ENCODE measurements around the gene GATAD2B.
"Not testable (repeated sequence)": the region's sequence is repeated elsewhere in the genome, so short reads cannot be mapped to it uniquely, and the experiment has no call there.

Gene GATAD2B

GRCh38 chr1:153919876-153920852 is 2.6 kb downstream of the GATAD2B start:
- H3K27me3 ChIP-seq (ENCODE audit: insufficient read depth, insufficient read length) = no peaks in the 10 kb centered on the region
- TF ChIP-seq YY1 (IDR thresholded peaks at IDR 0.05; ENCODE audit: insufficient read depth, insufficient read length) (no peak), SUZ12 (IDR thresholded peaks at IDR 0.05; ENCODE audit: extremely low read depth, insufficient read depth, insufficient read length) (no peak), ZNF274 (IDR thresholded peaks at IDR 0.05; ENCODE audit: low read depth, low read length) (no peak)
- peaks cover 24% of the 10 kb centered on the region for H3K36me3 ChIP-seq (ENCODE audit: insufficient read depth, insufficient read length, low read length)
- H3K4me3 ChIP-seq (ENCODE audit: insufficient read length, low read depth) = peak overlapping the region; percentile 12
- DNase-seq (ENCODE audit: low read depth, low spot score) = no peak
- peaks cover 4% of the 10 kb centered on the region for H3K4me1 ChIP-seq (ENCODE audit: insufficient read depth, insufficient read length)
- H3K9ac ChIP-seq (ENCODE audit: insufficient read length, low read depth) = peak overlapping the region; percentile 94
- H3K9me3 ChIP-seq (ENCODE audit: insufficient read depth, low read length) = no peaks in the 10 kb centered on the region

- DNase-seq (ENCODE audit: low read depth, low spot score) = no peak
- Histone ChIP-seq H3K4me3 (ENCODE audit: insufficient read length, low read depth) (no peak overlapping the region), H3K36me3 (ENCODE audit: insufficient read depth, insufficient read length, low read length) (peaks cover 24% of the 10 kb centered on the region), H3K9ac (ENCODE audit: insufficient read length, low read depth) (no peak overlapping the region), H3K4me1 (ENCODE audit: insufficient read depth, insufficient read length) (peaks cover 4% of the 10 kb centered on the region), H3K27me3 (ENCODE audit: insufficient read depth, insufficient read length) (no peaks in the 10 kb centered on the region), H3K9me3 (ENCODE audit: insufficient read depth, low read length) (no peaks in the 10 kb centered on the region)
- TF ChIP-seq SUZ12 (IDR thresholded peaks at IDR 0.05; ENCODE audit: extremely low read depth, insufficient read depth, insufficient read length) (no peak), YY1 (IDR thresholded peaks at IDR 0.05; ENCODE audit: insufficient read depth, insufficient read length) (no peak), ZNF274 (IDR thresholded peaks at IDR 0.05; ENCODE audit: low read depth, low read length) (no peak)
Observed at GRCh38 chr1:153916297-153916696, 6.5 kb downstream of the GATAD2B start.

DNA sequence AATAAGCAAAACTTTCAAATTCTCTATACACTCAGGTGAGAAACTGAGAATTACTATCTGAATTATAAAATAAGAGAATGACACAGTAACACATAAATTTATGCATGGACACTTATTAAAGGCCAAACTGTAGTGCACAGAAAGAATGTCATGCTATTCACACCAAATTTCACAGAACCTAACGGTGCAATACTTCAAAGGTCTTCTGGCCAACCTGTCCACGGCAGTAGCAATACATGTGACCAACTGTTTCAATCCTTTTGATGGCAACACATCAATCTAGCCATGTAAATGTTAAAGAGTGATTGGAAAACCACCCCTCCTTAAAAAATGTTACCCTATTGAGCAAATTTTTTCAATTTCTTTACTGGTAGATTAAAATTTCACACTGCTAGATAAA is 10.4 kb downstream of the GATAD2B start:
- TF ChIP-seq ZNF274 (IDR thresholded peaks at IDR 0.05; ENCODE audit: low read depth, low read length) (no peak), YY1 (IDR thresholded peaks at IDR 0.05; ENCODE audit: insufficient read depth, insufficient read length) (no peak), SUZ12 (IDR thresholded peaks at IDR 0.05; ENCODE audit: extremely low read depth, insufficient read depth, insufficient read length) (no peak)
- H3K9ac ChIP-seq (ENCODE audit: insufficient read length, low read depth) = no peak overlapping the region

DNA sequence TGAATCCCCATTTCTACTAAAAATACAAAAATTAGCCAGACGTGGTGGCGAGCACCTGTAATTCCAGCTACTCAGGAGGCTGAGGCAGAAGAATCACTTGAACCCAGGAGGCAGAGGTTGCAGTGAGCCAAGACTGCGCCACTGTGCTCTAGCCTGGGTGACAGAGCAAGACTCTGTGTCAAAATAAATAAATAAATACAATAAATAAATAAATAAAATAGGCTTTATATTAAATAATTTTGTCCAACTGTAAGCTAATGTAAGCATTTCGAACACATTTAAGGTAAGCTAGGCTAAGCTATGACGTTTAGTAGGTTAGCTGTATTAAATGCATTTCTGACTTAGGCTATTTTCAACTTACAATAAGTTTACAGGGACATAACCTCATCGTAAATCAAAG is 12.2 kb downstream of the GATAD2B start:
- not testable (repeated sequence) for H3K4me1 ChIP-seq (ENCODE audit: insufficient read depth, insufficient read length); H3K4me3 ChIP-seq (ENCODE audit: insufficient read length, low read depth); H3K9ac ChIP-seq (ENCODE audit: insufficient read length, low read depth); H3K9me3 ChIP-seq (ENCODE audit: insufficient read depth, low read length); DNase-seq (ENCODE audit: low read depth, low spot score); H3K27me3 ChIP-seq (ENCODE audit: insufficient read depth, insufficient read length)
- H3K36me3 ChIP-seq (ENCODE audit: insufficient read depth, insufficient read length, low read length) = peaks cover 12% of the 10 kb centered on the region

More for the DNA sequence above, 10.4 kb downstream of the GATAD2B start:
- Histone ChIP-seq H3K36me3 (ENCODE audit: insufficient read depth, insufficient read length, low read length) (peaks cover 15% of the 10 kb centered on the region), H3K4me3 (ENCODE audit: insufficient read length, low read depth) (no peak overlapping the region), H3K9me3 (ENCODE audit: insufficient read depth, low read length) (no peaks in the 10 kb centered on the region), H3K27me3 (ENCODE audit: insufficient read depth, insufficient read length) (no peaks in the 10 kb centered on the region), H3K4me1 (ENCODE audit: insufficient read depth, insufficient read length) (no peaks in the 10 kb centered on the region)
- DNase-seq (ENCODE audit: low read depth, low spot score) = no peak

GRCh38 chr1:153908071-153908470 is 14.7 kb downstream of the GATAD2B start:
- H3K9ac ChIP-seq (ENCODE audit: insufficient read length, low read depth) = no peak overlapping the region
- no peaks in the 10 kb centered on the region for H3K27me3 ChIP-seq (ENCODE audit: insufficient read depth, insufficient read length)
- peaks cover 17% of the 10 kb centered on the region for H3K36me3 ChIP-seq (ENCODE audit: insufficient read depth, insufficient read length, low read length)
- DNase-seq (ENCODE audit: low read depth, low spot score) = no peak
- no peaks in the 10 kb centered on the region for H3K9me3 ChIP-seq (ENCODE audit: insufficient read depth, low read length)
- no peaks in the 10 kb centered on the region for H3K4me1 ChIP-seq (ENCODE audit: insufficient read depth, insufficient read length)
- TF ChIP-seq ZNF274 (IDR thresholded peaks at IDR 0.05; ENCODE audit: low read depth, low read length) (no peak), SUZ12 (IDR thresholded peaks at IDR 0.05; ENCODE audit: extremely low read depth, insufficient read depth, insufficient read length) (no peak), YY1 (IDR thresholded peaks at IDR 0.05; ENCODE audit: insufficient read depth, insufficient read length) (no peak)
- H3K4me3 ChIP-seq (ENCODE audit: insufficient read length, low read depth) = no peak overlapping the region

GRCh38 chr1:153907134-153907533 is 15.6 kb downstream of the GATAD2B start:
- no peak for DNase-seq (ENCODE audit: low read depth, low spot score)
- Histone ChIP-seq H3K9me3 (ENCODE audit: insufficient read depth, low read length) (no peaks in the 10 kb centered on the region), H3K4me3 (ENCODE audit: insufficient read length, low read depth) (no peak overlapping the region), H3K9ac (ENCODE audit: insufficient read length, low read depth) (no peak overlapping the region), H3K27me3 (ENCODE audit: insufficient read depth, insufficient read length) (no peaks in the 10 kb centered on the region), H3K4me1 (ENCODE audit: insufficient read depth, insufficient read length) (no peaks in the 10 kb centered on the region), H3K36me3 (ENCODE audit: insufficient read depth, insufficient read length, low read length) (peaks cover 17% of the 10 kb centered on the region)
- no peak for TF ChIP-seq ZNF274 (IDR thresholded peaks at IDR 0.05; ENCODE audit: low read depth, low read length)
- no peak for TF ChIP-seq SUZ12 (IDR thresholded peaks at IDR 0.05; ENCODE audit: extremely low read depth, insufficient read depth, insufficient read length)
- no peak for TF ChIP-seq YY1 (IDR thresholded peaks at IDR 0.05; ENCODE audit: insufficient read depth, insufficient read length)

DNA sequence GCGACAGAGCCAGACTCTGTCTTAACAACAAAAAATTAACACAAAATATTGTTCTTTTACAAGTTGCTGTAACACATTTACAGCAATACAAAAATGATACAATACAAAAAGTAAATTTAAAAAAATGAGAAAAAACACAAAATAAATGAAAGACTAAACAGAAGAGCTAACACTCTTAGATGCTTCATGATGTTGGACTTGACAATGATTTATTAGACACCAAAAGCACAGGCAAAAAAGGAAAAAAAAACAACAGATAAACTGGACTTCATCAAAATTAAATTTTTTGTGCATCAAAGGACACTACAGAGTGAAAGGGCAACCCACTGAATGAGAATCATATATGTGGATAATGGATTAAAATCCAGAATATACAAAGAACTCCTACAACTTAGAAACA is 16.4 kb downstream of the GATAD2B start:
- DNase-seq (ENCODE audit: low read depth, low spot score) = no peak
- Histone ChIP-seq H3K36me3 (ENCODE audit: insufficient read depth, insufficient read length, low read length) (peaks cover 17% of the 10 kb centered on the region), H3K9ac (ENCODE audit: insufficient read length, low read depth) (no peak overlapping the region), H3K27me3 (ENCODE audit: insufficient read depth, insufficient read length) (no peaks in the 10 kb centered on the region), H3K4me3 (ENCODE audit: insufficient read length, low read depth) (no peak overlapping the region), H3K4me1 (ENCODE audit: insufficient read depth, insufficient read length) (no peaks in the 10 kb centered on the region), H3K9me3 (ENCODE audit: insufficient read depth, low read length) (no peaks in the 10 kb centered on the region)
- TF ChIP-seq ZNF274 (IDR thresholded peaks at IDR 0.05; ENCODE audit: low read depth, low read length) (no peak), SUZ12 (IDR thresholded peaks at IDR 0.05; ENCODE audit: extremely low read depth, insufficient read depth, insufficient read length) (no peak), YY1 (IDR thresholded peaks at IDR 0.05; ENCODE audit: insufficient read depth, insufficient read length) (no peak)

DNA sequence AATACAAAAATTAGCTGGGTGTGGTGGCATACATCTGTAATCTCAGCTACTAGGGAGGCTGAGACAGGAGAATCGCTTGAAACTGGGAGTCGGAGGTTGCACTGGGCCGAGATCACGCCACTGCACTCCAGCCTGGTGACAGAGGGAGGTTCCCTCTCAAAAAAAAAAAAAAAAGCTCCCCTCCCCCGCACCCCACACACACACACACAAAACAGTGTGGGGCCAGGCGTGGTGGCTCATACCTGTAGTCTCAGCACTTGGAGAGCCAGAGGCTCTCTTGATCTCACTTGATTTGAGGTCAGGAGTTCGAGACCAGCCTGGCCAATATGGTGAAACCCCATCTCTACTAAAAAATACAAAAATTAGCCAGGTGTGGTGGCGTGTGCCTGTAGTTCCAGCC is 16.9 kb downstream of the GATAD2B start:
- not testable (repeated sequence) for H3K4me3 ChIP-seq (ENCODE audit: insufficient read length, low read depth); H3K4me1 ChIP-seq (ENCODE audit: insufficient read depth, insufficient read length); H3K9ac ChIP-seq (ENCODE audit: insufficient read length, low read depth); H3K9me3 ChIP-seq (ENCODE audit: insufficient read depth, low read length); DNase-seq (ENCODE audit: low read depth, low spot score); H3K27me3 ChIP-seq (ENCODE audit: insufficient read depth, insufficient read length)
- peaks cover 17% of the 10 kb centered on the region for H3K36me3 ChIP-seq (ENCODE audit: insufficient read depth, insufficient read length, low read length)

Data from NT2/D1 (cell line).